DND-41 (cell line): Measurements from ENCODE around the gene TTC39B.

Source experiments
- EZH2 ChIP-seq: IDR thresholded peaks from 3 replicates; pipeline ENCODE4 v1.6.1; 2012; ENCODE audit warnings: borderline replicate concordance, low read depth, mild to moderate bottlenecking, moderate library complexity, low read length, inconsistent platforms; ENCODE audit not compliant: severe bottlenecking
- TF ChIP-seq, protein P1 (sequence below): IDR thresholded peaks from 2 replicates; pipeline ENCODE4 v1.5.1; 2012; ENCODE audit warnings: borderline replicate concordance, low read length, moderate library complexity, mild to moderate bottlenecking; ENCODE audit not compliant: poor library complexity, severe bottlenecking; ENCODE audit errors: extremely low read depth

DNA sequence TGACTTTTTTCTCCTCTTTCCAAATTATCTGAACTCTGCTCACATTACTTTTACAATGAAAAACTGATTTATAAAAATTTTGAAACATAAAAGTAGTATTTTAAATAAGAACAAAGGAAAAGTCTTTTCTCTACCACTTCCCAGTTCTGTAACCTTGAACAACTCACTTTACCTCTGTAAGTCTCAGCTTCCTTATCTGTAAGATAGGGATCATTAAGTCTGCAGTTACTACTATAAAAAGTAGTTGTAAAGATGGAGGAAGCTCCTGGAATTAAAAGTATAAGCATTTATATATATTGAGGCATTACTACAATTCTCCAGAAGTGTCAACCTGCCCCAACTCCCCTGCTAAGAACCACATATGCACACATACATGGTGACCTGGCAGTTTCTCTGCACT is 88.0 kb downstream of the TTC39B start:
- TF ChIP-seq, protein P1, sequence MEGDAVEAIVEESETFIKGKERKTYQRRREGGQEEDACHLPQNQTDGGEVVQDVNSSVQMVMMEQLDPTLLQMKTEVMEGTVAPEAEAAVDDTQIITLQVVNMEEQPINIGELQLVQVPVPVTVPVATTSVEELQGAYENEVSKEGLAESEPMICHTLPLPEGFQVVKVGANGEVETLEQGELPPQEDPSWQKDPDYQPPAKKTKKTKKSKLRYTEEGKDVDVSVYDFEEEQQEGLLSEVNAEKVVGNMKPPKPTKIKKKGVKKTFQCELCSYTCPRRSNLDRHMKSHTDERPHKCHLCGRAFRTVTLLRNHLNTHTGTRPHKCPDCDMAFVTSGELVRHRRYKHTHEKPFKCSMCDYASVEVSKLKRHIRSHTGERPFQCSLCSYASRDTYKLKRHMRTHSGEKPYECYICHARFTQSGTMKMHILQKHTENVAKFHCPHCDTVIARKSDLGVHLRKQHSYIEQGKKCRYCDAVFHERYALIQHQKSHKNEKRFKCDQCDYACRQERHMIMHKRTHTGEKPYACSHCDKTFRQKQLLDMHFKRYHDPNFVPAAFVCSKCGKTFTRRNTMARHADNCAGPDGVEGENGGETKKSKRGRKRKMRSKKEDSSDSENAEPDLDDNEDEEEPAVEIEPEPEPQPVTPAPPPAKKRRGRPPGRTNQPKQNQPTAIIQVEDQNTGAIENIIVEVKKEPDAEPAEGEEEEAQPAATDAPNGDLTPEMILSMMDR: no peak
- no peak for TF ChIP-seq EZH2
